GM12891 (cell line): ENCODE results near the gene GSTCD.
A peak's percentile ranks its signal among the peaks of the same experiment; 100 is the strongest.
"Not testable (repeated sequence)": the region's sequence is repeated elsewhere in the genome, so short reads cannot be mapped to it uniquely, and the experiment has no call there.

Source experiments
- DNase-seq: peaks from one replicate; pipeline ENCODE4 v3.0.0; 2011; ENCODE audit warnings: low spot score; ENCODE audit not compliant: insufficient read length
- FAIRE-seq: peaks from 2 replicates; lab custom pipeline; 2011; peaks lifted over from hg19 to GRCh38; lab: Jason Lieb, UNC
- PAX5 ChIP-seq: IDR thresholded peaks from 2 replicates; pipeline ENCODE4 v1.6.1; 2011; ENCODE audit warnings: low read length, moderate library complexity, mild to moderate bottlenecking; ENCODE audit not compliant: insufficient read depth, severe bottlenecking
- POLR2A ChIP-seq: IDR thresholded peaks from 2 replicates; pipeline ENCODE4 v1.6.1; 2011; ENCODE audit warnings: low read depth, low read length, control low read depth
- POLR2AphosphoS5 ChIP-seq: IDR thresholded peaks from 2 replicates; pipeline ENCODE4 v1.6.1; 2011; ENCODE audit warnings: low read depth, low read length, control low read depth
- POU2F2 ChIP-seq: IDR thresholded peaks from 2 replicates; pipeline ENCODE4 v1.6.1; 2011; ENCODE audit warnings: low read depth, mild to moderate bottlenecking, control low read depth, low read length, moderate library complexity
- SPI1 ChIP-seq: IDR thresholded peaks from 2 replicates; pipeline ENCODE4 v1.6.1; 2011; ENCODE audit warnings: low read depth, low read length, control low read depth
- TAF1 ChIP-seq: IDR thresholded peaks from 2 replicates; pipeline ENCODE4 v1.6.1; 2011; ENCODE audit warnings: low read depth, low read length, control low read depth

The GSTCD gene

GRCh38 chr4:105758958-105759357 lies 50.4 kb downstream of the GSTCD start:
- FAIRE-seq = no peak
- DNase-seq = no peak
- TF ChIP-seq PAX5 (no peak), TAF1 (no peak), POLR2AphosphoS5 (no peak), SPI1 (no peak), POLR2A (no peak), POU2F2 (no peak)

GRCh38 chr4:105765690-105766407 lies 57.3 kb downstream of the GSTCD start:
- TF ChIP-seq POLR2AphosphoS5 (no peak), SPI1 (no peak), POLR2A (no peak), TAF1 (no peak), POU2F2 (no peak), PAX5 (no peak)
- DNase-seq (no peak), FAIRE-seq (peak; percentile 20)

- no peak for DNase-seq
- FAIRE-seq = no peak
- TF ChIP-seq PAX5 = no peak
- TF ChIP-seq SPI1 = no peak
Observed at GRCh38 chr4:105767579-105767978, 59.0 kb downstream of the GSTCD start.

GRCh38 chr4:105770524-105770923 lies 61.9 kb downstream of the GSTCD start:
- DNase-seq, FAIRE-seq: not testable (repeated sequence)

GRCh38 chr4:105772065-105772464 lies 63.5 kb downstream of the GSTCD start:
- not testable (repeated sequence) for DNase-seq, FAIRE-seq

- not testable (repeated sequence) for DNase-seq
Observed at GRCh38 chr4:105775760-105776415, 67.3 kb downstream of the GSTCD start.

GRCh38 chr4:105780176-105780575 lies 71.6 kb downstream of the GSTCD start:
- DNase-seq = no peak
- no peak for TF ChIP-seq POLR2AphosphoS5
- no peak for TF ChIP-seq TAF1
- no peak for TF ChIP-seq SPI1
- no peak for TF ChIP-seq PAX5
- TF ChIP-seq POU2F2 = no peak
- TF ChIP-seq POLR2A = no peak
- no peak for FAIRE-seq

More at GRCh38 chr4:105775760-105776415, 67.3 kb downstream of the GSTCD start:
- FAIRE-seq = not testable (repeated sequence)

GRCh38 chr4:105784761-105785160 lies 76.2 kb downstream of the GSTCD start:
- no peak for TF ChIP-seq PAX5
- DNase-seq (no peak), FAIRE-seq (peak; percentile 13)

- no peak for TF ChIP-seq PAX5
- no peak for TF ChIP-seq SPI1
- no peak for TF ChIP-seq TAF1
- TF ChIP-seq POU2F2 = no peak
- no peak for TF ChIP-seq POLR2A
- TF ChIP-seq POLR2AphosphoS5 = no peak
- FAIRE-seq = no peak
- no peak for DNase-seq
Observed at GRCh38 chr4:105785792-105786191, 77.2 kb downstream of the GSTCD start.

GRCh38 chr4:105786748-105787147 lies 78.2 kb downstream of the GSTCD start:
- no peak for DNase-seq
- no peak for TF ChIP-seq SPI1
- no peak for TF ChIP-seq POLR2A
- TF ChIP-seq TAF1 = no peak
- no peak for TF ChIP-seq POU2F2
- no peak for TF ChIP-seq POLR2AphosphoS5
- TF ChIP-seq PAX5 = no peak
- FAIRE-seq = peak; percentile 38

GRCh38 chr4:105797225-105797624 lies 88.6 kb downstream of the GSTCD start:
- TF ChIP-seq POLR2A (no peak), TAF1 (no peak), SPI1 (no peak), POU2F2 (no peak), PAX5 (no peak), POLR2AphosphoS5 (no peak)
- no peak for DNase-seq
- FAIRE-seq = no peak
